Tibial nerve (tissue), 4 donors: ENCODE results near the gene NUCB2.

Source experiments
- CTCF ChIP-seq, 5 experiments: fragments of 200-600 bp in 3 of 5; fragments of 450-650 bp in 2 of 5; sonication (generic) in 3 of 5; IDR thresholded peaks; one replicate each; pipeline ENCODE4 v1.5.1; 2016 to 2019; ENCODE audit warnings: antibody characterized with exemption in 5 of 5, mild to moderate bottlenecking in 3 of 5, moderate library complexity in 2 of 5
- EP300 ChIP-seq, 2 donors: sonication (generic); formaldehyde crosslinking; IDR thresholded peaks; one replicate each; pipeline ENCODE4 v1.6.1; 2017; ENCODE audit warnings: antibody characterized with exemption in 2 of 2, mild to moderate bottlenecking in 1 of 2
- POLR2A ChIP-seq, 2 donors: fragments of 450-650 bp; IDR thresholded peaks; one replicate each; pipeline ENCODE4 v1.6.1; 2017; ENCODE audit warnings: antibody characterized with exemption in 2 of 2, mild to moderate bottlenecking in 2 of 2, moderate library complexity in 2 of 2

- TF ChIP-seq CTCF (IDR thresholded peaks at IDR 0.05), result no peak
- TF ChIP-seq POLR2A (IDR thresholded peaks at IDR 0.05), result no peak
- no peak for TF ChIP-seq EP300 (IDR thresholded peaks at IDR 0.05)
Measured at GRCh38 chr11:17240780-17241179, 35.8 kb upstream of the NUCB2 start.
